ENCODE measurements around the gene ABCC10. TPM values are rescaled to one million over a fixed set of nuclear protein-coding genes. Genes with fewer than 3 reads are reported as not detected.
"Not testable (repeated sequence)": the region's sequence is repeated elsewhere in the genome, so short reads cannot be mapped to it uniquely, and the experiment has no call there.

The ABCC10 gene
- total RNA-seq, 1 donor from 2014 or later, result 9.3 TPM

DNA sequence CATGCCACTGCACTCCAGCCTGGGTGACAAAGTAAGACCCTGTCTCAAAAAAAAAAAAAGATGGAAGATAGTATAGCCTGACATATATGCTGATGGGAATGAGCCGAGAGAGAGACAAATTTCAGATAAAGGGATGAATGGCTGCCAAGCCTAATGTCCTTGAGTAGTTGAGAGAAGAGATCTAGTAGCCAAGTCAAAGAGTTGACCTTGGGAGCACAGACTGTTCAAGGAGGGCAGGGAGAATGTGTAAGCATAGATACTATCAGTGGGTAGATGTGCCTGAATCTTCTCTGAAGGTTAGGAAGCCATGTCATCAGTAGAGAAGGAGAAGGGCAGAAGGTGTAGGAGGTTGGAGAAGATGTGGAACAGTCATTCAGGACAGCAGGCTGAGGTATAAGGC is 20.0 kb upstream of the ABCC10 start:
- intact Hi-C loops (cut with DNase I), result no loop called here
- DNase-seq (ENCODE audit: low spot score), result no peak

DNA sequence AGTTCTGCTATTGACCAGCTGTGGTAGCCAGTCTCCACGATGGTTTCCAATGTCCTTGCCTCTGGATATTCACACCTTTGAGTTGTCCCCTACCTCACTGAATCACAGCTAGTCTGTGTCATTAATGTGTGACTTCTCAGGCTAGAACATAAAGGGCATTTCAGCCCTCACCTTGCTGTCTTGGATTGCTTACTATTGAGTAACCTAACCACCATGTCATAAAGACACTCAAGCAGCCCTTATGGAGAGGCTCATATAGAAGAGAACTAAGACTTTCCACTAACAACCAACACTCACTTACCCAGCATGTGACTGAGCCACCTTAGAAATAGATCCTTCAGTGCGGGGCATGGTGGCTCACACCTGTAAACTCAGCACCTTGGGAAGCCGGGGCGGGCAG is 19.1 kb upstream of the ABCC10 start:
- no peak for DNase-seq (ENCODE audit: low spot score)
- intact Hi-C loops (cut with DNase I), result no loop called here

DNA sequence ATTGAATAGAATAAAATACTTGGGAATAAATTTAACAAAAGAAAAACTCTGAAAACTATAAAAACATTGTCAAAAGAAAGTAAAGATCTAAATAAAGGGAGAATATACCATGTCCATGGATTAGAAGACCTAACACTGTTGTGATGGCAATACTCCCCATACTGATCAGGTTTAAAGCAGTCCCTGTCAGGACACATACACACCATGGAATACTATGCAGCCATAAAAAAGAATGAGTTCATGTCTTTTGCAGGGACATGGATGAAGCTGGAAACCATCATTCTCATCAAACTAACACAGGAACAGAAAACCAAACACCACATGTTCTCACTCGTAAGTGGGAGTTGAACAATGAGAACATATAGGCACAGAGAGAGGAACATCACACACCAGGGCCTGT is 16.6 kb upstream of the ABCC10 start:
- DNase-seq (ENCODE audit: low spot score); intact Hi-C loops (cut with DNase I): not testable (repeated sequence)

DNA sequence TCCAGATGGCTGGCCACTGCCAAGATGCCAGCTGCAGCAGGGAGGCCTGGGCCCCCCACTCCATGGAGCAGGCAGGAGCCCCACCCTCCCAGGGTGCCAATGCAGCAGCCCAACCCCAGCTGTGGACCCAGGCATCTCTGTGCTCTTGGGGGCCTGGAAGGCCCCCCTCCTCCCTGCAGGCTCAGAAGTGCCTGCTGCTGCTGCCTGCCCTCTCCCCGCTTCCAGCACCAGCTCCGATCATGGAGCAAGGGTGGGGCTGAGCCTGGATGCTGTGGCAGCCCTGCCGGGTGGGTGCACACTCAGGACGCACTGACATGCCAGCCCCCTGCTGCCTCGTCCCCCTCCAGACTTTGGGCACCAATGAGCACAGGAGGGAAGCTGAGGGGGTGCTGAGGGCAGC is 14.8 kb upstream of the ABCC10 start:
- no peak for DNase-seq (ENCODE audit: low spot score)

DNA sequence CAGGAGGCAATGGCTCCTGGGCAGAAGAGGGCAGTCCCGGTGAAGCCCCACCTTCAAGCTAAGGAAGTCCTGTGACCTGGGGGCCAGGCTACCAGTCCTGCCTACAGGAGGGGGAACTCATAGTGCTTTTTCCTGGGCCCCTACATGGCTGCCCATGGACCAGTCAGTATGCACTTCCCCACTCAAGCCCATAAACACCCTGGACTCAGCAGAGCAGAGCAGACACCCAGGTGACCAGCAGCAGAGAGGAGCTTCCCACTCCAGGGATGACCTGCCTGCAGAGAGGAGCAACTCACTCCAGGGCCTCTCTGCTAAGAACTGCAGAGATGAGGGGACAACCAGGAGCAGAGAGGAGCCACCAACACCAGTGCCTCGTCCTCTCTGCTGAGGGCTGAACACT is 14.3 kb upstream of the ABCC10 start:
- DNase-seq (ENCODE audit: low spot score), result no peak
- intact Hi-C loops (cut with DNase I), result no loop called here

More for the DNA sequence above, 14.8 kb upstream of the ABCC10 start:
- intact Hi-C loops (cut with DNase I), result no loop called here

DNA sequence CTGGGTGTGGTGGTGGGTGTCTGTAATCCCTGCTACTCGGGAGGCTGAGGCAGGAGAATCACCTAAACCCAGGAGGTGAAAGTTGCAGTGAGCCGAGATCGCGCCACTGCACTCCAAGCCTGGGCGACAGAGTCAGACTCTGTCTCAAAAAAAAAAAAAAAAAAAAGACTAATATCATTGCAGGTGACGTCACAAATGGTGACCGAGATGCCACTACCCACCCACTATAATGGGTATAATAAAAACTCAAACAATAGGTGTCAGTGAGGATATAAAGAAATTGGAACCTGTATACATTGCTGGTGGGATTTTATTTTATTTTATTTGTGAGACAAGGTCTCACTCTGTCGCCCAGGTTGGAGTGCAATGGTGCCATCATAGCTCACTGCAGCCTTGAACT is 12.1 kb upstream of the ABCC10 start:
- intact Hi-C loops (cut with DNase I); DNase-seq (ENCODE audit: low spot score): not testable (repeated sequence)

DNA sequence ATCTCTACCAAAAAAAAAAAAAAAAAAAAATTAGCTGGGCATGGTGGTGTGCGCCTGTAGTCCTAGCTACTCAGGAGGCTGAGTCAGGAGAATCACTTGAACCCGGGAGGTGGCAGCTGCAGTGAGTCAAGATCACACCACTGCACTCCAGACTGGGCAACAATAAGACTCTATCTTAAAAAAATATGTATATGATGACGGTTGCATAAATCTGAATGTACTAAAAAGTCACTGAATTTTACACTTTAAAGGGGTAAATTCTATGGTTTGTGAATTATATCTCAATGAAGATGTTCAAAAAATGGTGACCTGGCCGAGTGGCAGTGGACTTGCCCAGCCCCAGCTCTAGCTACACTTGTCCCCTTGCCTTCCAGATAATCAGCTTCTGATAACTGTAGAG is 10.4 kb upstream of the ABCC10 start:
- intact Hi-C loops (cut with DNase I), result no loop called here
- DNase-seq (ENCODE audit: low spot score), result no peak

DNA sequence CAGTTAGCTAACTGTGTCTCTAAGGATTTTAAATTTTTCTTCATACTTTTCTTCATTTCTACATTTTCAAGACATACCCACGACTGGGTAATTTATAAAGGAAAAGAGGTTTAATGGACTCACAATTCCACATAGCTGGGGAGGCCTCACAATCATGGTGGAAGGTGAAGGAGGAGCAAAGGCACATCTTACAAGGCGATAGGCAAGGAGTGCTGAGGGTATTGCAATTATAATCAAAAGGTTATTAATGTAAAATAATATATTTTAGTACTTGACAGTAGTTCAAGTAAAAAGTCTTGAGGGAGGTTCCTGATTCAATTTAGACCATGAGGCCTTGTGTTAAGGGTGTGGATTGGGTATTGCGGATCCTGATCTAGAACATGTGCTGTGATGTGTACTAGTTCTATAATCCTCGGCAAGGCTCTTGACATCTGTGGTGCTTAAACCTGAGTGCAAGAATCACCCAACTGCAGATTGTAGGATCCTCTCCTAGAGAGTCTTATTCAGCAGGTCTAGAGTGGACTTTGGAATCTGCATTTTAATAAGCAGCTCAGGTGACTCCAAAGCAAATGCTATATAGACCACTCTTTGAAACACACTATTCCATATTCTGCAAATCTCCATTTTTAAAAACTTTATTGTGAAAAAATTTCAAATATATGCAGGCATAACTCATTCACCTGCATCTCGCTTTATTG is 7.2 kb upstream of the ABCC10 start:
- no peak for DNase-seq (ENCODE audit: low spot score)
- intact Hi-C loops (cut with DNase I), result no loop called here

DNA sequence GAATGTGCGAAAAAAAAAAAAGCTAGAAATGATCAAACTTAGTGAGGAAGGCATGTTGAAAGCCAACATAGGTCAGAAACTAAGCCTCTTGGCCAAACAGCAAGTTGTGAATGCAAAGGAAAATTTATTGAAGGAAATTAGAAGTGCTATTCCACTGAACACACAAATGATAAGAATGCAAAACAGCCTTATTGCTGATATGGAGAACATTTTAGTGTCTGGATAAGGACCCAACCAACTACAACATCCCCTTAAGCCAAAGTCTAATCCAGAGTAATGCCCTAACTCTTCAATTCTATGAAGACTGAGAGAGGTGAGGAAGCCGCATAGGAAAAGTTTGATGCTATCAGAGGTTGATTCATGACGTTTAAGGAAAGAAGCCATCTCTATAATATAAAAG is 5.5 kb upstream of the ABCC10 start:
- intact Hi-C loops (cut with DNase I), result no loop called here
- DNase-seq (ENCODE audit: low spot score), result no peak

DNA sequence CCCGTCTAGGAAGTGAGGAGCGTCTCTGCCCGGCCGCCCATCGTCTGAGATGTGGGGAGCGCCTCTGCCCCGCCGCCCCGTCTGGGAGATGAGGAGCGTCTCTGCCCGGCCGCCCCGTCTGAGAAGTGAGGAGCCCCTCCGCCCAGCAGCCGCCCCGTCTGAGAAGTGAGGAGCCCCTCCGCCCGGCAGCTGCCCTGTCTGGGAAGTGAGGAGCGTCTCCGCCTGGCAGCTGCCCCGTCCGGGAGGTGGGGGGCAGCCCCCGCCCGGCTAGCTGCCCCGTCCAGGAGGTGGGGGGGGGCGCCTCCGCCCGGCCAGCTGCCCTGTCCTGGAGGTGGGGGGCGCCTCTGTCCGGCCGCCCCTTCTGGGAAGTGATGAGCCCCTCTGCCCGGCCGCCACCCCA is 2.3 kb upstream of the ABCC10 start:
- DNase-seq (ENCODE audit: low spot score); intact Hi-C loops (cut with DNase I): not testable (repeated sequence)

DNA sequence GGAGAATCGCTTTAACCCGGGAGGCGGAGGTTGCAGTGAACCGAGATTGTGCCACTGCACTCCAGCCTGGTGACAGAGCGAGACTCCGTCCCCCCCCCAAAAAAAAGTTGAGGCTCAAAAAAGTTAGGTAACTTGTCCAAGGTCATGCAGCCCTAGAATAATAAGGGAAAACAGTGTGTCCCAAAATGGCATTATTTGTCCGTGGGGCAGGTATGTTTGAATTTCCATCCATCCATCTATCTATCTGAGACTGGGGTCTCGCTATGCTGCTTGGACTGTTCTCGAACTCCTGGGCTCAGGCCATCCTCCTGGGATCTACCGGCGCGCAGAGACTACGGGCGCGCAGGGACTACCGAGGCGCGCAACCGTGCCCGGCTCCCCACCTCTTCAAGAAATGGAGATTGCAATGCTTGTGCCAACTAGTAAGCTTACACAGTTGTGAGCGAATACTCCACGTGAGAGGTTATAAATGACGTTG is 374 bp upstream of the ABCC10 start:
- no peak for DNase-seq (ENCODE audit: low spot score)
- intact Hi-C loops (cut with DNase I), result loop anchor here (1.0 kb wide), 1 partner anchor 58 kb away; the partner anchor contains the start of gene ZNF318

DNA sequence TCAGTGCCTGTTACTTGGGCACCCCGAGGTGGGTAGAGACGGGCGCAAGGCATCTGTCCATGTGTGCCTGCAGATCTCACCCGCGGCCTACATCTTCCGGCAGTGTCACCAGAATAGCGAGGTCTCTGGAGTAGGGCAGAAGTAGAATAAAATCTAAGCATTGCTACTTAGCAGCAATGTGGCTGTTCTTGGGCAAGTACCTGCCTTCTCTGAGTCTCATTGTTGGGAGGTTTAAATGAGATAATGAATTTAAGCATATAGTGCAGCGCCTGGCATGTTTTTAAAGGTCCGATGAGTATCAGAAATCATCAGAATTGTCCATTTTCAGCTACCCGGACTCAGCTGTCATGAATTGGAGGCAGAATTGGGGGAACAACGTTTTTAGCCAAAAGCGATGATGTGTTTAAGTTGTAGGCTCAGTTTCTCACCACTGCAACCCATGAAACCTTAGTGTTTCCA is 800 bp downstream of the ABCC10 start:
- intact Hi-C loops (cut with DNase I), result no loop called here
- no peak for DNase-seq (ENCODE audit: low spot score)

DNA sequence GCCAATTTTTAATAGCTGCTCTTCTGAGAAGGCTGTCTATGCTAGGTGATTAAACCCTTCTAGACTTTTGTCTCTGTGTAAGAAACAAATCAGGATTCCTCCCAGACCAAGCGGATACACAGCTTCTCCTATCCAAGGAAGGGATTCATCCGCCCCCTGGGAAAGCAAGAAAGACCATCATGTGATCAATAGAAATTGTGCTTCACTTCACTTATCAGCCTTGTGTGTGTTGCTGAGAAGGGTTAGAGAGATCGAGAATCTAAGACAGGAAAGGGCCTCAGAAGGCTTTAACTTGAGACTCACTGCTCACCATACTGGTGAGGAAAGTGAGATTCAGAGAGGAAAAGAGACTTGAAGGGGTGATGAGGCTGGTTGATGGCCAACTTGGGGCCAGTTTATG is 1.5 kb downstream of the ABCC10 start:
- peak; percentile 6 for DNase-seq (ENCODE audit: low spot score)
- intact Hi-C loops (cut with DNase I), result no loop called here

DNA sequence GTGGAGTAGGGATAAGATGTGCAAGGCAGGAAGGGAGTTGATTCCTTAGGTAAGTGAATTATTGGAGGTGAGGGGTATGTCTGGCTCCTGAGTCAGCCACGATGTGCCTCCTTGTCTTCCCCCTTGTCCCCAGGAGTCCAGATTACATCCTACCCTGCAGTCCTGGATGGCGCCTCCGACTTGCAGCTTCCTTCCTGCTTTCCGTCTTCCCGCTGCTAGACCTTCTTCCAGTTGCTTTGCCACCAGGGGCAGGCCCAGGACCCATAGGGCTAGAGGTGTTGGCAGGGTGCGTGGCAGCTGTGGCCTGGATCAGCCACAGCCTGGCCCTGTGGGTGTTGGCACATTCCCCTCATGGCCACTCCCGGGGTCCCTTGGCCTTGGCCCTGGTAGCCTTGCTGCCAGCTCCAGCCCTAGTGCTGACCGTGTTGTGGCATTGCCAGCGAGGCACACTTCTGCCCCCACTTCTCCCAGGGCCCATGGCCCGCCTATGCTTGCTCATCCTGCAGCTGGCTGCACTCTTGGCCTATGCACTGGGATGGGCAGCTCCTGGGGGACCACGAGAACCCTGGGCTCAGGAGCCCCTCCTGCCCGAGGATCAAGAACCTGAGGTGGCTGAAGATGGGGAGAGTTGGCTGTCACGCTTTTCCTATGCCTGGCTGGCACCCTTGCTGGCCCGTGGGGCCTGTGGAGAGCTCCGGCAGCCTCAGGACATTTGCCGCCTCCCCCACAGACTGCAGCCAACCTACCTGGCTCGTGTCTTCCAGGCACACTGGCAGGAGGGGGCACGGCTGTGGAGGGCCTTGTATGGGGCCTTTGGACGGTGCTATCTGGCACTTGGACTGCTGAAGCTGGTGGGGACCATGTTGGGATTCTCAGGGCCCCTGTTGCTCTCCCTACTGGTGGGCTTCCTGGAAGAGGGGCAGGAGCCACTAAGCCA is 4.9 kb downstream of the ABCC10 start:
- peak; percentile 74 for DNase-seq (ENCODE audit: low spot score)
- intact Hi-C loops (cut with DNase I), result no loop called here

DNA sequence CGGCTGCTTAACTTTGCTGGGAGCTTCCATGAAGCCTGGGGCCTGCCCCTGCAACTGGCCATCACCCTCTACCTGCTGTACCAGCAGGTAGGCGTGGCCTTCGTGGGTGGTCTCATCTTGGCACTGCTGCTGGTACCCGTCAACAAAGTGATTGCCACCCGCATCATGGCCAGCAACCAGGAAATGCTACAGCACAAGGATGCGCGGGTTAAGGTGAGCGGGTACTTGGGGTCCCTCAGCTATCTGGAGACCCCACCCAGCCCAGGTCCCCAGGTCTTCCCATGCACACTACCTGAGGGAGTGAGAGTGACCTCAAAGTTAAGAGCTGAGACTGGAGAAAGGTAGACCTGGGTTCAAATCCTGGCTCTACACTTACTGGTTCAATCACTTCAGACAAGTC is 5.8 kb downstream of the ABCC10 start:
- peak; percentile 70 for DNase-seq (ENCODE audit: low spot score)
- intact Hi-C loops (cut with DNase I), result no loop called here

DNA sequence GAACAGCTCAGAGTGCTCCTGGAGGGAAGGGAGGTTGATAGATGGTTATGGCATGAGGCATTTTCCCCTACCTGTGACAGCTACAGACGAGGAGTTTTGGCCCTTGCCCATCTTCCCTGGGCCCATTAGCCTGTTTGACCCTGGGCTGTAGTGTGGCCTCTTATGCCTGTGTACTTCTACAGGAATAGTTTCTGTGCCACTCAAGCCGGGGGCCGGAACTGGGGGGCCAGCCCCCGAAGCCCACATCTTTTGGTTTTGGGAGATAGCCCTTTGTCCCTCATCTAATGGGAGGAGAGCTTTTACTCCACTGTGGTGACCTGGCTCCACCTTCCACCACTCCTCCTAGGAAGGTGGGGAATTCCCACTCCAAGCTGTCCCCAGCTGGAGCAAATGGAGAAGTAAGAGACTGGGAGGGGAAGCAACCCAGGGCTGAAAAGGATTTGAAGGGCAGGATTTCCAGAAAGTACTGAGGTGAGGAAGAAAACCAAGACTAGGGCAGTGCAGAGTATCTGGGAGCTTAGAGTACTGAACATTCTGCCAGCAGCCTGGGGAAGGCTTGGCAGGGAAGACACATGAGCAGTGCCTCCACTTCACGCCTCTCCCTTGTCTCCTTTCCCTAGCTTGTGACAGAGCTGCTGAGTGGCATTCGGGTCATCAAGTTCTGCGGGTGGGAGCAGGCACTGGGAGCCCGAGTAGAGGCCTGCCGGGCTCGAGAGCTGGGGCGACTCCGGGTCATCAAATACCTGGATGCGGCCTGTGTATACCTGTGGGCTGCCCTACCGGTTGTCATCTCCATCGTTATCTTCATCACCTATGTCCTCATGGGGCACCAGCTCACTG is 6.9 kb downstream of the ABCC10 start:
- intact Hi-C loops (cut with DNase I), result no loop called here
- peak; percentile 72 for DNase-seq (ENCODE audit: low spot score)

DNA sequence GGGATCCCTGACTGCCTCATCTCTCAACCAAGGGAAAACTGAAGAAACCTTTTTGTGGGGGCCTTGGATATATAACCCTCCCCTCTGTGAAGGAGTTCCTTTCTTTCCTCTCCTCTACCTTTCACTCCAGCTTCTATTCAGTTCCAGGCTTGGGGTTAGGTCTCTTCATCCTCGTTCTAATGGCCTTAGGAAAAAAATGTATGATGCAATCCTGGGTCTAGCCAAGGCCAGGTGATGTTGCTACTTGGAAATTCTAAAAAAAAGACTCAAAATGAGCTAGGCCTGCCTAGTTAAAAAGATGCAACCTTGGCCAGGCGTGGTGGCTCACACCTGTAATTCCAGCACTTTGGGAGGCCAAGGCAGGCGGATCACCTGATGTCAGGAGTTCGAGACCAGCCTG is 7.6 kb downstream of the ABCC10 start:
- intact Hi-C loops (cut with DNase I), result no loop called here

DNA sequence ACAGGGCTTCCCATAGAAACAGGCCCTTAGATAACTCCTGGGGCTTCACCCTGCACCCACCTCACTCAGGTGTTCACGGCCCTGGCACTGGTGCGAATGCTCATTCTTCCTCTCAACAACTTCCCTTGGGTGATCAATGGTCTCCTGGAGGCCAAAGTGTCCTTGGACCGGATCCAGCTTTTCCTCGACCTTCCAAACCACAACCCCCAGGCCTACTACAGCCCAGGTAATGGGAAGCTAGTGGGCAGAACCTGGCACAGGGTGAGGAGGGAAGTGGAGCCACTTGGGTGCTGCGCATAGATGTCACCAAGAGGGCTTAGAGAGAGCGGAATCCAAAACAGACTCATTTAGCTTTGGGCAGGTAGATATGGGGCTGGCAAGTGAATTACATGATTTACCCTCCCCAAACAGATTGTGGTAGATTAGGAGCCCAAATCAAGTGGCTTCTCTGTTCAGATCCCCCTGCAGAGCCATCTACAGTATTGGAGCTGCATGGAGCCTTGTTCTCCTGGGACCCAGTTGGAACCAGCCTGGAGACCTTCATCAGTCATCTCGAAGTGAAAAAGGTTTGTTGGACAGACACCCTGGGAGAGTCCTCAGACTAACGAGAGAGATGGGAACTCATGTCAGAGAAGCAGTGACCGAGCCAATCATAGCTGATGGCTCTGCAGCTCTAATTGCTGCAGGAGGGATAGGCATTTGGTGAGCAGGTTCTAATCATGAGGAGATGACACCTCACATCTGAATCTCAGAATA is 8.5 kb downstream of the ABCC10 start:
- intact Hi-C loops (cut with DNase I), result no loop called here
- peak; percentile 49 for DNase-seq (ENCODE audit: low spot score)

More for the DNA sequence above, 7.6 kb downstream of the ABCC10 start:
- DNase-seq (ENCODE audit: low spot score), result peak; percentile 7

Data from cardiac septum (tissue), 1 donor.